Measurements from ENCODE around the gene NHERF2.
A peak's percentile ranks its signal among the peaks of the same experiment; 100 is the strongest.

Gene NHERF2

GRCh38 chr16:1991135-1991551, 35.6 kb upstream of the NHERF2 start:
- DNase-seq, result peak; percentile 68 to 80

GRCh38 chr16:1991588-1991947, 35.1 kb upstream of the NHERF2 start:
- no peak for DNase-seq

- peak; percentile 97 to 98 for DNase-seq
These were observed 34.6 kb upstream of the NHERF2 start for GRCh38 chr16:1991948-1992703.

GRCh38 chr16:1992704-1993317, 33.9 kb upstream of the NHERF2 start:
- DNase-seq, result no peak

GRCh38 chr16:1993731-1994131, 33.0 kb upstream of the NHERF2 start:
- DNase-seq, result no peak

- DNase-seq, result no peak
These were observed 29.0 kb upstream of the NHERF2 start for GRCh38 chr16:1997494-1998359.

GRCh38 chr16:1998360-1998835, 28.3 kb upstream of the NHERF2 start:
- no peak for DNase-seq

GRCh38 chr16:1998852-1999801, 27.6 kb upstream of the NHERF2 start:
- DNase-seq, result no peak

- DNase-seq, result no peak
These were observed 26.7 kb upstream of the NHERF2 start for GRCh38 chr16:1999866-2000514.

GRCh38 chr16:2001035-2001434, 25.7 kb upstream of the NHERF2 start:
- no peak for DNase-seq

- no peak for DNase-seq
These were observed 25.0 kb upstream of the NHERF2 start for GRCh38 chr16:2001456-2002355.

- DNase-seq, result no peak
These were observed 24.1 kb upstream of the NHERF2 start for GRCh38 chr16:2002406-2003230.

GRCh38 chr16:2003231-2003826, 23.4 kb upstream of the NHERF2 start:
- DNase-seq, result no peak

GRCh38 chr16:2003827-2004641, 22.7 kb upstream of the NHERF2 start:
- DNase-seq, result peak; percentile 86 to 87

GRCh38 chr16:2004795-2005517, 21.7 kb upstream of the NHERF2 start:
- no peak for DNase-seq

GRCh38 chr16:2005646-2006045, 21.1 kb upstream of the NHERF2 start:
- no peak for DNase-seq

GRCh38 chr16:2006317-2006716, 20.4 kb upstream of the NHERF2 start:
- DNase-seq, result no peak

All from CD4-positive, alpha-beta T cell treated with Interleukin-4 for 1 hour (primary cell).